HEK293 (cell line): ENCODE results near the gene TBC1D19.

Source experiments
- KLF9 ChIP-seq: fragments of 450-650 bp; formaldehyde crosslinking; IDR thresholded peaks from 2 replicates; pipeline ENCODE4 v1.5.1; 2016; ENCODE audit warnings: missing biosample characterization, missing genetic modification characterization, low read depth
- SCRT2 ChIP-seq: fragments of 450-650 bp; formaldehyde crosslinking; IDR thresholded peaks from 2 replicates; pipeline ENCODE4 v1.5.1; 2016; ENCODE audit warnings: missing biosample characterization, missing genetic modification characterization
- SP2 ChIP-seq: fragments of 450-650 bp; formaldehyde crosslinking; IDR thresholded peaks from 2 replicates; pipeline ENCODE4 v1.5.1; 2016; ENCODE audit warnings: missing biosample characterization, missing genetic modification characterization
- TCF7L2 ChIP-seq: IDR thresholded peaks from 2 replicates; pipeline ENCODE4 v1.6.1; 2011; ENCODE audit warnings: low read depth, mild to moderate bottlenecking, inconsistent platforms, low read length, moderate library complexity, borderline replicate concordance
- ZEB2 ChIP-seq: fragments of 450-650 bp; formaldehyde crosslinking; IDR thresholded peaks from 2 replicates; pipeline ENCODE4 v1.5.1; 2016; ENCODE audit warnings: missing biosample characterization, missing genetic modification characterization
- ZFHX2 ChIP-seq: fragments of 450-650 bp; formaldehyde crosslinking; conservative IDR thresholded peaks from 2 replicates; pipeline ENCODE4 v1.5.1; 2016; ENCODE audit warnings: missing biosample characterization, missing genetic modification characterization
- ZNF112 ChIP-seq: fragments of 450-650 bp; formaldehyde crosslinking; IDR thresholded peaks from 2 replicates; pipeline ENCODE4 v1.5.0; 2017; ENCODE audit warnings: missing biosample characterization, missing genetic modification characterization
- ZNF274 ChIP-seq, 2 experiments: fragments of 200-500 bp in 1 of 2; fragments of 450-650 bp in 1 of 2; sonication (Bioruptor generic) in 1 of 2; formaldehyde crosslinking in 1 of 2; IDR thresholded peaks; 2 replicates each; pipeline versions ENCODE4 v1.5.1 to v1.6.1; 2014 to 2016; ENCODE audit warnings: borderline replicate concordance in 1 of 2, inconsistent platforms in 1 of 2, low read length in 1 of 2, missing biosample characterization in 1 of 2, missing genetic modification characterization in 1 of 2
- ZNF324 ChIP-seq: fragments of 450-650 bp; formaldehyde crosslinking; IDR thresholded peaks from 2 replicates; pipeline ENCODE4 v1.5.1; 2016; ENCODE audit warnings: missing biosample characterization, missing genetic modification characterization
- TF ChIP-seq, protein P1 (sequence below): sonication (generic); formaldehyde crosslinking; IDR thresholded peaks from 2 replicates; pipeline ENCODE4 v1.8.1; 2022; ENCODE audit warnings: mild to moderate bottlenecking, moderate library complexity, missing genetic modification reagents
- TF ChIP-seq, protein P2 (sequence below): fragments of 450-650 bp; formaldehyde crosslinking; IDR thresholded peaks from 2 replicates; pipeline ENCODE4 v1.5.1; 2016; ENCODE audit warnings: missing biosample characterization, missing genetic modification characterization

DNA sequence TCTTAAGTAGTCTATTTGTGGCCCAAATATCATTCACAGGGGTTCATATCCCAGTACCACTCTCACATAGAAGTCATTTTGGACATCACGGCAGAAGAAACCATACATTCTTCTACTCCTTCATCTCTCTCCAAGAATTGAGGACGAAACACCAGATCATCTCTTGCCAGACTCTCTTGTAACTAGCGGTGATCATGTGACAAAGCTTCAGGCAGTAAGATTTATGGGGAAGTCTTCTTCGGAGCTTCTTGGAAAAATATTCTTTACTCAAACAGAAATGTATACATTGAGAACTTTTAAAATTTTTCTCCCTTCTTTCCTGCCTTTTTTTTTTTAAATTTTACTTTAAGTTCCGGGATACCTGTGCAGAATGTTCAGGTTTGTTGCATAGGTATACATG, 4.7 kb upstream of the TBC1D19 start:
- TF ChIP-seq SCRT2 (tag by site-specific recombination) (no peak), TCF7L2 (no peak), SP2 (tag by site-specific recombination) (no peak), ZEB2 (tag by site-specific recombination) (no peak), ZNF112 (no peak), ZFHX2 (tag by site-specific recombination) (no peak), ZNF274 (IDR thresholded peaks at IDR 0.05; ENCODE audit: low read length) (no peak), ZNF274 (tag by site-specific recombination; IDR thresholded peaks at IDR 0.05; ENCODE audit: borderline replicate concordance) (no peak), KLF9 (tag by site-specific recombination) (no peak), ZNF324 (tag by site-specific recombination) (no peak)
- TF ChIP-seq, protein P1, sequence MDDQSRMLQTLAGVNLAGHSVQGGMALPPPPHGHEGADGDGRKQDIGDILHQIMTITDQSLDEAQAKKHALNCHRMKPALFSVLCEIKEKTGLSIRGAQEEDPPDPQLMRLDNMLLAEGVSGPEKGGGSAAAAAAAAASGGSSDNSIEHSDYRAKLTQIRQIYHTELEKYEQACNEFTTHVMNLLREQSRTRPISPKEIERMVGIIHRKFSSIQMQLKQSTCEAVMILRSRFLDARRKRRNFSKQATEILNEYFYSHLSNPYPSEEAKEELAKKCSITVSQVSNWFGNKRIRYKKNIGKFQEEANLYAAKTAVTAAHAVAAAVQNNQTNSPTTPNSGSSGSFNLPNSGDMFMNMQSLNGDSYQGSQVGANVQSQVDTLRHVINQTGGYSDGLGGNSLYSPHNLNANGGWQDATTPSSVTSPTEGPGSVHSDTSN (CRISPR knock-in tag), result no peak
- TF ChIP-seq, protein P2, sequence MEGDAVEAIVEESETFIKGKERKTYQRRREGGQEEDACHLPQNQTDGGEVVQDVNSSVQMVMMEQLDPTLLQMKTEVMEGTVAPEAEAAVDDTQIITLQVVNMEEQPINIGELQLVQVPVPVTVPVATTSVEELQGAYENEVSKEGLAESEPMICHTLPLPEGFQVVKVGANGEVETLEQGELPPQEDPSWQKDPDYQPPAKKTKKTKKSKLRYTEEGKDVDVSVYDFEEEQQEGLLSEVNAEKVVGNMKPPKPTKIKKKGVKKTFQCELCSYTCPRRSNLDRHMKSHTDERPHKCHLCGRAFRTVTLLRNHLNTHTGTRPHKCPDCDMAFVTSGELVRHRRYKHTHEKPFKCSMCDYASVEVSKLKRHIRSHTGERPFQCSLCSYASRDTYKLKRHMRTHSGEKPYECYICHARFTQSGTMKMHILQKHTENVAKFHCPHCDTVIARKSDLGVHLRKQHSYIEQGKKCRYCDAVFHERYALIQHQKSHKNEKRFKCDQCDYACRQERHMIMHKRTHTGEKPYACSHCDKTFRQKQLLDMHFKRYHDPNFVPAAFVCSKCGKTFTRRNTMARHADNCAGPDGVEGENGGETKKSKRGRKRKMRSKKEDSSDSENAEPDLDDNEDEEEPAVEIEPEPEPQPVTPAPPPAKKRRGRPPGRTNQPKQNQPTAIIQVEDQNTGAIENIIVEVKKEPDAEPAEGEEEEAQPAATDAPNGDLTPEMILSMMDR (tag by site-specific recombination), result no peak
